GM19324 (cell line): ENCODE results near the gene RBP3.

Experiments used
- ATAC-seq: cut with Tn5 transposase; IDR thresholded peaks from one replicate; pipeline ENCODE4 v1.9.1; 2021; ENCODE audit warnings: mild to moderate bottlenecking, moderate library complexity; ENCODE audit not compliant: unreplicated experiment, low FRiP score

Gene RBP3

GRCh38 chr10:47348138-47348651 lies at the start of gene RBP3:
RBP3 (plus strand) TSS chr10:47348363; CDS start chr10:47348485, 122 bp downstream.
- no peak for ATAC-seq

- ATAC-seq, result no peak
Measured at GRCh38 chr10:47298715-47299114, 49.4 kb upstream of the RBP3 start.

- no peak for ATAC-seq
Measured at GRCh38 chr10:47299611-47300428, 48.3 kb upstream of the RBP3 start, which contains the start of gene GDF10. GDF10 (plus strand) TSS chr10:47300197; CDS start chr10:47300652, 455 bp downstream.

GRCh38 chr10:47300429-47300931 lies 47.7 kb upstream of the RBP3 start:
- no peak for ATAC-seq

GRCh38 chr10:47301833-47302232 lies 46.3 kb upstream of the RBP3 start:
- ATAC-seq, result no peak

- no peak for ATAC-seq
Measured at GRCh38 chr10:47303105-47303504, 45.1 kb upstream of the RBP3 start.

- no peak for ATAC-seq
Measured at GRCh38 chr10:47303866-47304265, 44.3 kb upstream of the RBP3 start.

GRCh38 chr10:47305566-47305965 lies 42.6 kb upstream of the RBP3 start:
- ATAC-seq, result no peak

GRCh38 chr10:47306387-47307210 lies 41.6 kb upstream of the RBP3 start:
- ATAC-seq, result no peak

GRCh38 chr10:47307381-47307780 lies 40.8 kb upstream of the RBP3 start:
- no peak for ATAC-seq

GRCh38 chr10:47308775-47309174 lies 39.4 kb upstream of the RBP3 start:
- ATAC-seq, result no peak

GRCh38 chr10:47309408-47310089 lies 38.6 kb upstream of the RBP3 start:
- no peak for ATAC-seq

- no peak for ATAC-seq
Measured at GRCh38 chr10:47310090-47310505, 38.1 kb upstream of the RBP3 start.

GRCh38 chr10:47311193-47311931 lies 36.8 kb upstream of the RBP3 start:
- no peak for ATAC-seq

- peak; percentile 45 for ATAC-seq
Measured at GRCh38 chr10:47311932-47312662, 36.1 kb upstream of the RBP3 start.

GRCh38 chr10:47312663-47312995 lies 35.5 kb upstream of the RBP3 start:
- ATAC-seq, result no peak

- ATAC-seq, result no peak
Measured at GRCh38 chr10:47314416-47314970, 33.7 kb upstream of the RBP3 start.

GRCh38 chr10:47315421-47315820 lies 32.7 kb upstream of the RBP3 start:
- no peak for ATAC-seq

- ATAC-seq, result no peak
Measured at GRCh38 chr10:47316131-47316530, 32.0 kb upstream of the RBP3 start.
